Islet precursor cell (in vitro differentiated cells): ENCODE measurements around the gene RNF14.

Source experiments
- DNase-seq: peaks from one replicate; pipeline ENCODE4 v3.0.0-alpha.2; 2018

RNF14 gene

GRCh38 chr5:141986072-141986471 is 17.2 kb downstream of the RNF14 start:
- no peak for DNase-seq

- DNase-seq, result no peak
These were observed 20.8 kb downstream of the RNF14 start for GRCh38 chr5:141989720-141990119.

DNA sequence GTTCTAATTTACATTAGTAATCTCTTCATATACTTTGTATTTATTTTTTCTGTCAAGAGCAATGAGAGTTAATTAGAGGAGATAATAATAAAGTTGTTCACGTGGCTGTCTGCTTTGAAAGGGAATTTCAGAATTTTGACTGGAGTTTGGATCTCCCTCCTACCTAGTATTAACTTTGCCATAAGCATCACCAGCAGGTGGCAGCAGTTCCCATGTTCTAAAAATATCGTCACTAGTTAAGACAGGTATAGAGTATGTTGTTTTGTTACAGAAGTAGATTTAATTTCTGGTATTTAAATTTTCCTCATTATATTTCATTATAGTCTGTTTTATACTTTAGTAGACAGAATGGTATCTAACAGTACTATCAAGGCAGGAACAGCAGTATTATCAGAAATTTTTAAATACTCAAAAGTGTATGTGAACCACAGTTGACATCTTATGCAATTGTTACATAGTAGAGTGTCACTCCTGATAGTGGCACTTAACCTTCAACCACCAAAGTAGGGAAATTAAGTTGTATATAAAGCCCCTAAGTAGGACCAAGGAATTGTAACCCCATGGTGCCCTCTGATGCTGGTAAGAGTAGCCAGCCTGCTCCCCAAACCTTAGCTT is 23.6 kb downstream of the RNF14 start:
- no peak for DNase-seq

- DNase-seq, result no peak
These were observed 25.7 kb downstream of the RNF14 start for GRCh38 chr5:141994511-141995136.

DNA sequence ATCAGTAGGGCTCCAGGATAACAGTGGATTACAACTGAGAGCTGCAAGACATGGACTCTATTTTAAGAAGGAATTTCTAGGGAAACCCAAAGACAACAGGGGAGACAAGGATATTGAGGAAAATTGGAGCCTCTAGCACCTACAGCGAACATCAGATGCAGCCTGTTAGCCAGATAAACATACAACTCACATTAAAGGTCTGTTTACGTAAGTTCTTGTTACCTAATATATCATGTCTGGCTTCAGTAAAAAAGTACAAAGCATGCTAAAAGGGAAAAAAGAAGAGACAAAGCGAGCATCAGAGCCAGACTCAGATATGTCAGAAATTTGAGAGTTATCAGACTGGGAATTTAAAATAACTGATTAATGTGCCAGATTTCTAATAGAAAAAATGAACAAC is 26.8 kb downstream of the RNF14 start:
- DNase-seq, result no peak

DNA sequence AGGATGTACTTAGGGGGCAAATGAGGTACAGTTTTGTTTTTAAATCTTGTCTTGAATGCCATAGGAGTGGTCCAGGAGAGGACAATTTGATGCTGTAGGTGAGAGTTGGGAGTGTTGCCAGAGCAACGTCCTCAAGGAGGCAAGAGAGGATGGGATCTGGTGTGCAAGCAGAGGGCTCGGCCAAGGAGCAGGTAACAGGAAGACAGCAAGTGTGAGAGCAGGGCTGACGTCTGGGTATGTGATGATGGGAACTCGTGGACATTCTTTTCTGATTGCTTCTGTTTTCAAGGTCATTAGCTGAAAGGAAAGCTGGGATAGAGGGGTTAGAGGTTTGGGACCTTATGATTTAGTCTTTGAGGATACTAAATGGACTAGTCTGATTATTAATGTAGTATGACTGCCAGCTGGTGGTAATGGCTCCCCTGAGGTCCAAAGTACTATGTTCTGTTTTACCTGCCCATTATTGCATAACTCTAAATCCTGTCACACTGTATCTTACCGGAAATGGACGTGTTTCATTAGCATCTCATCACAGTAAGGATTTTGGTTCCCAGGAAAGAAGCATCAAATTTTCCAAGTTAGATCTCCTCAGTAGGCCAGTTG is 28.6 kb downstream of the RNF14 start:
- no peak for DNase-seq

GRCh38 chr5:142000173-142000572 is 31.3 kb downstream of the RNF14 start:
- DNase-seq, result no peak

GRCh38 chr5:142000704-142001484 is 32.0 kb downstream of the RNF14 start:
- no peak for DNase-seq

DNA sequence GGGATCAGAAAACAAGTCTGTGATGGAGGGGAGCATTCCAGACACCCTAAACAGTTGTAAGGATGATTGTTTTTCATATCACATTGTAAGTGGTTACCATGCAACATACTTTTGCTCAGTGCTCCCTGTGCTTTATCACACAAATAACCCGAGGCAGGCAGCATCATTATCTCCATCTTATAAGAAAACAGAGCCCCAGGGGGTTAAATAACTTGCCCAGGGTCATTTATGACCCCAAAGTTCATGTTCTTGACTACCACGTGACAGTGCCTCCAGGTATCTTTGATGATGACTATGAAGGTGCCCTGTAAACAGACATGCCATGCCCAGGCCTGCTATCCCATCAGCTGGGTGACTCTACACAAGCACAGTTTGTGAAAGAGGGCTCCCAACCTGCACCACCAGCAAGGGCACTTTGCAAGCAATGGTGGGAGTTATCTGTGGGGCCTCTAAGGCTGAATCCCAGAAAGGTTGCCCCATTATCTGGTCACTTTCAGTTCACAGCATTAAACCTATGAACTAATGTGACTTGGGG is 34.4 kb downstream of the RNF14 start:
- DNase-seq, result no peak

DNA sequence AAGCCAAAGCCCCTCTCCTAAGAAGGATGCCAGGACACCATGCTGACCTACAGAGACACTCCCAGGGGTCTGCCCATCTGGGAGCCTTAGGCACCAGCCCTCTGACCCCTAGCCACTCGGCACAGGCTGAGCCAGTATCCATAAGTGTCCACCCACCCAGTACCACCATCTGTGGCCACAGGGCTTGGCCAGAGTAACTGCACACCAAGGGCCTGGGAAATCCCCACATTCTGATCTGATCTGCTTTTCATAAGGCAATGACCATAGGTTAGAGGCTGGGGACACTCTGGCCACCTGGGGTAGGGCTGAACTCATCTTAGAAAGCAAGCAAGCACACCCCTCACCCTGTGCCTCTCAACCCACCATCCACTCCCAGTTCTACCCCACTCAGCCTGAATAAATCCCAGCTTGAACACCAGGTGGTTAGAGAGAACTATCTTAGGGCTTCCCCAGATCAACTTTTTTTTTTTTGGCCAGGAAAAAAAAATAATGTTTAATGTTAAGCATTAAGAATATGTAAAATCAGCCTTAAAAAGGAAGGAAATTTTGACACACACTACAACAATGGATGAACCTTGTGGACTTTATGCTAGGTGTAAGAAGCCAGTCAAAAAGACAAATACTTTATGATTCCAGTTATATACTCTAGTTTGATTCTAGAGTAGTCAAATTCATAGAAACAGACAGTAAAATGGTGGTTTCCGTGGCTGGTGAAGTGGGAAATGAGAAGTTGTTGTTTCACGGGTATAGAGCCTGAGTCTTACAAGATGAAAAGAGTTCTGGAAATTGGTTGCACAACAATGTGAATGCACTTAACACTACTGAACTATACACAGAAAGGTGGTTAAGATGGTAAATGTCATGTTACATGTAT is 37.7 kb downstream of the RNF14 start:
- no peak for DNase-seq

- DNase-seq, result no peak
These were observed 38.3 kb downstream of the RNF14 start for GRCh38 chr5:142007237-142007544.

GRCh38 chr5:142008813-142009212 is 39.9 kb downstream of the RNF14 start:
- DNase-seq, result no peak

- no peak for DNase-seq
These were observed 41.0 kb downstream of the RNF14 start for GRCh38 chr5:142009886-142010285.

DNA sequence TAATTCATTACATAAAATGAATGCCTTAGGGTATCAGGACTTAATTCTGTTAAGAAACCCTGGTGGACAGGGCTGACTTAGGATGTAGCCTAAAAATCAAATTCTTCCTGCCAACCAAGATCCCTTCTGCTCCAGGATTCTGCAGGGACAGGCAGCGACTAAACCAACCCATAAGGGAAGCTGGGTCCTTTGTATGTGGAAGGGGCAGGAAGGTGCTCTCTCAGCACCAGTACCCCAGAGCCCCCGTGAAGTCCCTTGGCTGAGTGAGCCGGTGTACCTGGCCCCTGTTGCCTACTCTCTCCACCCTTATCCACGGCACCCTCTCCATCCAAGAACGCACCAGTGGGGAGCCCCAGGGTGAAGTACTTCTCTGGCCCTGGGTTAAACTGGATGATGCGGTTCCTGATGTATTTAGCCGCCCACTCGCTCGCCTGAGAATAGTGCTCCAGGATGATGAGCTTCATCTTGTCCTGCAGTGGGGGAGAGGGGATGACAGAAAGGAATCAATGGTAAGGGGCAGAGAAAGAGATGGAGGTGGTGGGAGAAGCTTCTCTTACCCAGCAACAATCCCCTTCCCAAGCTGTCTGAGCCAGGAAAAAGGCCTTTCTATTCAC is 42.8 kb downstream of the RNF14 start:
- DNase-seq, result peak; percentile 46

DNA sequence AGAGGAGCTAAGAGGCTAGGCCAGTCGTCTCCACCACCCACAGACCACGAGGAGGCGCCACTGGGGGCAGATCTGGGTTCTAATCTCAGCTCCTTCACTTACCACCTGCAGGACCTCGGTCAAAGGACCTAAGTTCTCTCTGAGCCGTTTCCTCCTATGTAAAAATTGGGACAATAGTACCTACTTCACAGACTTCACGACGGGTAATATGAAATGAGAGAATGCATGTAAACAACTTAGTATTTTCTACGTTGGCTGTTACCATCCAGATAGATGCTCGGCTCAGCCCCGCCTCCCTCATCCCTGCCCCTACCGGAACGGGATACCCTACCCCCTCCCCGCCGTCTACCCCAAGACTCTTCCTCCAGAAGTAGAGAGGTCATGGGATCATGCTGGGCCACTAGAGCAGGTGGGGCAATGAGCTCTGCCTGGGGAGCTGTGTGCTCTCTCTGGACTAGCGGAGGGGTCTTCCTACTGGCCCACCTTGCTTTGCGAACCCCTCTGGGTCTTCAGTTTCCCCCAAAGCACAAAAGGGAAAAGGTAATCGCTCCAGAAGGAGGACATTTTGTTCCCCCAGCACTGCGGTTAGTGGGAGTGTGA is 43.4 kb downstream of the RNF14 start:
- DNase-seq, result peak; percentile 81

DNA sequence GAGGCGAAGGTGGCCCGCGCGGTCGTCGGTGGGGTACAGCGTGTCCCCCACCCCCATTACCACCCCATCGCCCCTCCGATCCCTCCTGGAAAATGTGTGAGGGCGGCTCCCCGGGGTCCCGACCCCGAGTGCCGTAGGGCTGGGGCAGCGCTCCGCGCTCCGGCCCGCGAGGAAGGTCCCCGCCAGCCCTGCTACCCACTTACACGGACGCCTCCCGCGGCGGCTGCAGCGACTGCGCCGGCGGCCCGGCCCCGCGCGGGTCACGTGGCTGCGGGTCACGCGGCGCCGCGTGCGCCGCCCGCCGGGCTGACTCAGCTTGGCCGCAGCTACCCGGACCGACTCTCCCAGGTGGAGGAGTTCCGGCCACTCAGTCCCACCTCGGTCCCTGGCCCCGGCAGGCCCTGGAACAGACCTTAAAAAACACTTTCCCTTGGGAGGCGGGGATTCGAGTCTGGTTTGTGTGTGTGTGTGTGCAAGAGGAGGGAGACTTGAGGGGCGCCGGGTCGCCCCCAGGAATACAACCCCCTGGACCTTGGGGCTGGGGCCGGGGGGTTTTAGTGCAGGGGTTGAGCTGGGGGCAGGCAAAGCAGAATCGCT is 44.0 kb downstream of the RNF14 start, which contains the start of gene GNPDA1:
Gene GNPDA1, minus strand, starts transcription at position 236 of the 597 bp plus-strand sequence. CDS start 992 bp downstream, outside the sequence.
- DNase-seq, result peak; percentile 93

DNA sequence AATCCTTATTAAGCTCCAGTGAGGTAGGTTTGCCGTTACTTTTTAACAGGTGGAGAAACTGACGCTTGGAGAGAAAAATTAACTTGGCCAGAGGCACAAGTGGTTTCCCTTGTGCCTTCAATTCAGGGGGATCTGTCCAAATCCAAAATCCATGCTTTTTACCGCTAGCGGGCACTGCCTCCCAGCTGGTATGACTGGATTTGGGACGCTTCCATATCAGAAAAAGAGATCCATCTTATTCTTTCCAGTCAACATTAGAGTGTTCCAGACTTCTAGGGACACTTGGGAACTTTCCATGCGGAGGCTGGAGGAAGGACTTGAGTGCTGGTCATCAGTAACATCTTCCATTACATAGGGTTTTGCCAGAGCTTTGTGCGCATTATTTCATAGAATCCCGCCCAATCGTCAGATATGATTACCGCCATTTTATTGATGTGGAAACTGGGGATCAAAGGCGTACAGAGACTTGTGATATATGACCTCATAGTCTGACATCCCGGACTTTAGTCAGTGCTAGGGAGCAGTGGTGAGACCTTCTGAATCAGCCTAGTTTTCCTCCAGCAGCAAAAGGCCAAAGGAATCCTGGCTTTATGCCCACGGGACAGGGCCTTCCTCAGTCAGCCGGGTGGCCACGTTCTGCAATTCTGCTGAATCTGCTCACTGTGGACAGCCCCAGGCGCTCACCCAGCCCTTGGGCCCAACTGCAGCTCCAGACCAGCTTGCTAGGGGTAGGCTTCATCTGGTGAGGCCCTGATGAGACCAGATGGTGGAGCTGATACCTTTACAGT is 45.0 kb downstream of the RNF14 start:
- DNase-seq, result peak; percentile 50

- DNase-seq, result peak; percentile 72
These were observed 46.1 kb downstream of the RNF14 start for GRCh38 chr5:142014911-142015584.

DNA sequence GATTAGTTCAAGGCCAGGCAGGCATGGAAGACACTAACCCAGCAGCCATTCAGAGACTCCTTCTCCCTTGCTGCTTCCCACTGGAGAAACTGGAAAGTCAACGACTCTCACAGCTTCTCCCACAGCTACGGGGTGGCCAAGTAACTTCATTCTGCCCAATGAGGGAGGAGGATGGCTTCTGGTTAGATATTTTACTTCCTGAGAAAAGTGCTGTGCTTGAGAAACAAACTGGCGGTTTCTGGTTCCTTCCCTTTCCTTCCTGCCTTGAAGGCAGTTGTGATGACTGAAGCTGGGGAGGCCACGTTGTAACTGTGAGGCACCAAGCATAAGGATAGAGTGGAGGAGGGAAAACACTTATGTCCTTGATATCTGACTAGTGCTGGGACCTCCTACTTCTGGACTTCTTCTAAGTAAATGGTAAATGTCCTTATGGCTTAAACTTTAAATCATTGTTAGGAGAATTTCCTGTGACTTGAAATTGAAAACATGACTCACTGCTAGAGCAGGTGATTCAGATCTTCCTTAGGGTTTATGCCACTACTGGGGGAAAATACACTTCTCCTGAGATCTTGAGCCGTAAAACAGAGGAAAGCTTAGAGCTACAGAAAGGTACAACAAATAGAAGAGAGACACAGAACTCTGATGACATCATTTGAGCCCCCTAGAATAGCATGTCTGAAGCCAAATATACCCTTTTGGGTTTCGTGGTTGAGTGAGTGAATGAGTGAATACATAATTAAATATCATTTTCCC is 47.1 kb downstream of the RNF14 start:
- DNase-seq, result peak; percentile 50
